GM08714 (cell line): Measurements from ENCODE around the gene PSORS1C1.
"Not testable (repeated sequence)": the region's sequence is repeated elsewhere in the genome, so short reads cannot be mapped to it uniquely, and the experiment has no call there.

Experiments
- H3K4me3 ChIP-seq: fragments of 200-500 bp; sonication (Bioruptor generic); 2 replicates; pipeline ENCODE4 v1.5.1; 2014; ENCODE audit warnings: mild to moderate bottlenecking, low read length, inconsistent platforms
- ZNF274 ChIP-seq: IDR thresholded peaks from 2 replicates; pipeline ENCODE4 v1.6.1; 2012; ENCODE audit warnings: mild to moderate bottlenecking, low read depth, low read length

Gene PSORS1C1

GRCh38 chr6:31165986-31166385 is 51.4 kb downstream of the PSORS1C1 start:
- no peak for TF ChIP-seq ZNF274
- no peak overlapping the region for H3K4me3 ChIP-seq

- no peak overlapping the region for H3K4me3 ChIP-seq
Measured at GRCh38 chr6:31168606-31169005, 54.0 kb downstream of the PSORS1C1 start.

GRCh38 chr6:31169123-31169857 is 54.7 kb downstream of the PSORS1C1 start:
- H3K4me3 ChIP-seq: no peak overlapping the region
- TF ChIP-seq ZNF274: no peak

More at GRCh38 chr6:31168606-31169005, 54.0 kb downstream of the PSORS1C1 start:
- no peak for TF ChIP-seq ZNF274

GRCh38 chr6:31169858-31170599 is 55.4 kb downstream of the PSORS1C1 start:
- H3K4me3 ChIP-seq: not testable (repeated sequence)

- H3K4me3 ChIP-seq: no peak within 1 kb of the TSS
- no peak for TF ChIP-seq ZNF274
Measured at GRCh38 chr6:31170600-31170881, 55.9 kb downstream of the PSORS1C1 start, which contains the start of gene POU5F1. POU5F1 (minus strand) TSS chr6:31170682; CDS start chr6:31170620, 62 bp downstream.

GRCh38 chr6:31170987-31171671 is 56.5 kb downstream of the PSORS1C1 start:
- TF ChIP-seq ZNF274: no peak

GRCh38 chr6:31171931-31172905 is 57.6 kb downstream of the PSORS1C1 start:
- TF ChIP-seq ZNF274: no peak
- H3K4me3 ChIP-seq: no peak overlapping the region

More at GRCh38 chr6:31170987-31171671, 56.5 kb downstream of the PSORS1C1 start:
- no peak overlapping the region for H3K4me3 ChIP-seq

- no peak for TF ChIP-seq ZNF274
- no peak overlapping the region for H3K4me3 ChIP-seq
Measured at GRCh38 chr6:31172973-31173384, 58.4 kb downstream of the PSORS1C1 start.

GRCh38 chr6:31173406-31173805 is 58.8 kb downstream of the PSORS1C1 start:
- no peak overlapping the region for H3K4me3 ChIP-seq

GRCh38 chr6:31174378-31174777 is 59.8 kb downstream of the PSORS1C1 start:
- H3K4me3 ChIP-seq: no peak overlapping the region
- no peak for TF ChIP-seq ZNF274

More at GRCh38 chr6:31173406-31173805, 58.8 kb downstream of the PSORS1C1 start:
- no peak for TF ChIP-seq ZNF274

GRCh38 chr6:31175971-31176370 is 61.4 kb downstream of the PSORS1C1 start:
- TF ChIP-seq ZNF274: no peak

GRCh38 chr6:31178143-31179041 is 63.8 kb downstream of the PSORS1C1 start:
- no peak overlapping the region for H3K4me3 ChIP-seq
- TF ChIP-seq ZNF274: no peak

More at GRCh38 chr6:31175971-31176370, 61.4 kb downstream of the PSORS1C1 start:
- H3K4me3 ChIP-seq: no peak overlapping the region

- no peak overlapping the region for H3K4me3 ChIP-seq
- no peak for TF ChIP-seq ZNF274
Measured at GRCh38 chr6:31179042-31179386, 64.4 kb downstream of the PSORS1C1 start.
